ENCODE measurements around the gene RALGAPB.

Gene RALGAPB

DNA sequence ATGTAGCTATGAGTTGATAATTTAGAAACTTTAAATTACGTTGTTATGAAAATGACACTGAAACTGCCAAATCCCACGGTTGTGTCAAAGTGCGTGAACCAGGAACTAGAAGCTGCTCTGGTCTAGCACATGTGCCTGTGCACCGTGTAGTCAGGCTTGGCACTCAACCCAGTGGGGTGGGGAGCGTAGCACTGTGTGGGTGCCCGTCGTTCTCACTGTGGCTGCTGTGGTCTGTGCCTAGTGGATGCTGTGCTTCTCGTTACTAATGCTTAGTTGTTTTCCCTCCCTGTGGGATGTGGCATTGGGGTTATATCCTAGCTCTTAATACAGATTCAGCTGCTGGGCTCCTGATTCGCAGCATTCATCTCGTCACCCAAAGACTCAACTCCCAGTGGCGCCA lies 62.1 kb downstream of the RALGAPB start:
- no peak overlapping the region for H3K9ac ChIP-seq (ENCODE audit: low read depth, low read length)
- H3K4me1 ChIP-seq (ENCODE audit: insufficient read depth, low read length): no peaks in the 10 kb centered on the region
- H3K36me3 ChIP-seq (ENCODE audit: insufficient read depth, low read length): peaks cover 18% of the 10 kb centered on the region
- H3K9me3 ChIP-seq (ENCODE audit: control insufficient read depth, insufficient read depth, low read length): no peaks in the 10 kb centered on the region

DNA sequence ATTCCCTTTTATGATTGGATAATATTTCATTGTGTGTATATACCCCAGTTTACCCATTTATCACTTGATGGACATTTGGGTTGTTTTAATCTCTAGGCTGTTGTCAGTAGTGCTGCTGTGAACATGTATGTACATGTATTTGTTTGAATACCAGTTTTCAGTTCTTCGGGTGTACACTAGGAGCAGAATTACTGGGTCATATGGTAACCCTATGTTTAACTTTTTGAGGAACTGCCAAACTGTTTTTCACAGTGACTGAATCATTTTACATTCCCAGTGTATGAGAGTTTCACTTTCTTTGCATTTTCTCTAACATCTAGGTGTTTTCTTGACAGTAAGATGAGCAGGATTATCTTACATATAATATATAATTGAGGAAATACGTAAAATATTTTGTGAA lies 63.7 kb downstream of the RALGAPB start:
- Histone ChIP-seq H3K9ac (ENCODE audit: low read depth, low read length) (no peak overlapping the region), H3K9me3 (ENCODE audit: control insufficient read depth, insufficient read depth, low read length) (no peaks in the 10 kb centered on the region), H3K4me1 (ENCODE audit: insufficient read depth, low read length) (no peaks in the 10 kb centered on the region), H3K36me3 (ENCODE audit: insufficient read depth, low read length) (peaks cover 23% of the 10 kb centered on the region)

DNA sequence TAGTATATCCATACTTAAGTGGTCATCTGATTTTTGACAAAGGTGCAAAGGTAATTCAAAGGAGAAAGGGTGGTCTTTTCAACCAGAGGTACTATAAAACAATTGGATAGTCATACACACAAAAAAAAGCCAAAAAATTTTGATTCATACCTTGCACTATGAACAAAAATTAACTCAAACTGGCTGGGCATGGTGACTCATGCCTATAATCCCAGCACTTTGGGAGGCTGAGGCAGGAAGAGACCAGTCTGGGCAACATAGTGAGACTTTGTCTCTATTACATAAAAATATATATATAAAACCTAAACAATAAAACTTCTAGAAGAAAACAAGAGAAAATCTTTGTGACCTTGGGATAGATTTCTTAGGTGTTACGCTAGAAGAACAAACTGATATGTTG lies 64.5 kb downstream of the RALGAPB start:
- Histone ChIP-seq H3K36me3 (ENCODE audit: insufficient read depth, low read length) (peaks cover 30% of the 10 kb centered on the region), H3K9ac (ENCODE audit: low read depth, low read length) (no peak overlapping the region), H3K9me3 (ENCODE audit: control insufficient read depth, insufficient read depth, low read length) (no peaks in the 10 kb centered on the region), H3K4me1 (ENCODE audit: insufficient read depth, low read length) (no peaks in the 10 kb centered on the region)

DNA sequence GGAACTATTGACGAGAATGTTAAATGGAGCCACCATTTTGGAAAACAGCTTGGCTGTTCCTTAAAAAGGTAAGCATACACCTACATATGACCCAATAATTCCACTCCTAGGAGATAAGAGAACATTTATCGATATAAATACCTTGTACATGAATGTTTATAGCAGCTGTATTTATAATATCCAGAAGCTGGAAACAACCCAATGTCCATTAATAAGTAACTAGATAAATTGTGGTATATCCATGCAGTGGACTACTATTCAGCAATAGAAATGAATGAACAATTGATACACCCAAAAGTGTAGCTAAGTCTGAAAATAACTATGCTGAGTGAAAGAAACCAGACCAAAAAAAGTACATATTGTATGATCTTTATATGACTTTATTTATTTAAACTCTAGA lies 66.1 kb downstream of the RALGAPB start:
- peaks cover 36% of the 10 kb centered on the region for H3K36me3 ChIP-seq (ENCODE audit: insufficient read depth, low read length)
- no peaks in the 10 kb centered on the region for H3K4me1 ChIP-seq (ENCODE audit: insufficient read depth, low read length)
- no peak overlapping the region for H3K9ac ChIP-seq (ENCODE audit: low read depth, low read length)
- no peaks in the 10 kb centered on the region for H3K9me3 ChIP-seq (ENCODE audit: control insufficient read depth, insufficient read depth, low read length)

DNA sequence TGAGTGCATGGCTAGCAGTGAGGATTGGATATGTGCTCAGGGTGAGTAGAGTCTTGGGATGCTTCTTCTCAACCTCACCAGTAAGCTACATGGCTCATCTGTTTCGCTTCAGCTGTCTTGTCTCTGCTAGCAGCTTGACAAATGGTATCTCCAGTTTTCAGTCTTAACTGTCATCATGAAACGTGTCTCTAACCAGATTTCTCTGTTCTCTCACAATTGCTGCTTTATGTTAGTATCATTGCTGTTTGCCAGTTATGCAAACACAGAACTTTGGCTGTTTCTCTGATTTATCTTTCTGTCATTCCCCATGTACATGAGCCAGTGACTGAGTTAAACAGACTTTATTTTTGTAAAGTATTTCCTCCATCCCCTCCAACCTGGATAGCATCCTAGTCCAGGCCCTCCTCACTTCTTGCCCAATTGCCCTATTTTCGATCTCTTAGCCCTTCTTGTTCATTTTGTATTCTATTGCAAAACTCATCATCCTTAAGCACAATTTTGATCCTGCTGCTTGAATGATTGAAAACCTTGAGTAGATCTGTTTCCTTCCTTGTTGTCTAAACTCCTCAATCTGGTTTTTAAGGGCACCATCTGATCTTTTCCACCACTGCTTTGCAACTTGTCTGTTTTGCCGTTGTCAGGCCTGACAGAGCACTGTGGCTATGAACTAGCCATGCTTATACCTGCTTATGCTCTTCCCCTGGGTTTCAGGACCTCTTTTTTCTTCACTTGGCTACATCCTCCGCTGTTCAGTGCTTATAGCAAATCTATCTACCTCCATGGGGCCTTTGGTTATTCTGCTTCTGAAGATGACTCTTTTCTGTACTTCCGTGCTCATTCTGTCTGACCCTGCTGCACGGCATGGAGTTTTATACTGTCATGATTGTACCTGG lies 70.6 kb downstream of the RALGAPB start:
- no peaks in the 10 kb centered on the region for H3K4me1 ChIP-seq (ENCODE audit: insufficient read depth, low read length)
- no peak overlapping the region for H3K9ac ChIP-seq (ENCODE audit: low read depth, low read length)
- H3K36me3 ChIP-seq (ENCODE audit: insufficient read depth, low read length): peaks cover 36% of the 10 kb centered on the region
- no peaks in the 10 kb centered on the region for H3K9me3 ChIP-seq (ENCODE audit: control insufficient read depth, insufficient read depth, low read length)

DNA sequence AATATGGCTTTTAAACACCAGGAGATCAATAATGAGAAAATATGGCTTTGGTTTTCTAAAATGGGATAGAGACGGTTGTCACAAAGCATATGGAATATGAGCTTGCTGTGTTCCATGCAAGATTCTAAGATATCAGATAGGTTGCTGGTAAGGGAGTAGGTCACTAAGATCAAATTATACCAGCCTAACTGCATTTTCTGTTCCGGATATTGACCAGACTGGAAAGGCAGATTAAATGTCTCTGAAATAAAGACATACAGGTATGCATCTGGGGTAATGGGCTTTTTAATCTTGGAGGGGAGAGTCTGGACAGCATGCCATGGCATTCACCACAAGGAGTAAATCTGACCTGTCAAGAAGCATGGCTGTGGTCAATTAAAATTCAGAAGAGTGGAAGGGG lies 73.1 kb downstream of the RALGAPB start:
- Histone ChIP-seq H3K36me3 (ENCODE audit: insufficient read depth, low read length) (peaks cover 36% of the 10 kb centered on the region), H3K4me1 (ENCODE audit: insufficient read depth, low read length) (no peaks in the 10 kb centered on the region)

DNA sequence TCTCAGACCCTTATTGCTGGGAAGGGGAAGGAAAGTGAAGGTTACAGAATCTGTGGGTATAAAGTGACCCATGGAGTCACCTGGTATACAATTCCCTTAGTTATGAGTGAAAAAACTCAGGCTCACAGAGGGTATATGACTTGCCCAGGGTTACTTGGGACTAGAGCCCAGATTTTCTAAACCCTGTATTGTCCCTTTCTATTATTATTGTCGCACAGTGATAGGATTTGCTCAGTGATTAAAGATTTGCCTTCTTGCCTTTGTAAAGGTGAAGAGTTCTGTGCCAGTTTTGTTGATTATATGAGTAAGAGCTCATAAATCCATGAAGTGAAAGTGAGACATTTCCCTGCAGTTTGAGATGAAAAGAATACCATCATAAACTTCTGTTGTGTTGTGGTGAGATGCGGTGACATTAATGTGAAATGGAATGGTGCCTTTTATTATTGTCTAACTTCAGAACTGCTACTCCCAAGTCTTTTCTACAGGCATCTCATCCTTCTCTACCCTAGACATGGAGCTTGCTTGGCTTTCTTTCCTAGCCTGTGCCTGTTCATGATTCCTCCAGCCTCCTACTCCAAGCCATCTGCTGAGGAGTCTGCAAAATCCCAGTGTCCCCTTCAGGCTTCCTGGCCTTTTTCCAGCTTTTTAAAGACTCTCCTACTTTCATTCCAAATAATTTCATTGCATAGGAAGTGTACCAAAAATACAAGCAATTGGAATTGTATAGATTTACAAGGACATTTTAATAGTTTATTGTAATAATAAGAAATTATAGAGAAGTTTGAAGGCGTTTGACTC lies 74.8 kb downstream of the RALGAPB start:
- peaks cover 31% of the 10 kb centered on the region for H3K36me3 ChIP-seq (ENCODE audit: insufficient read depth, low read length)
- H3K4me1 ChIP-seq (ENCODE audit: insufficient read depth, low read length): no peaks in the 10 kb centered on the region
- no peaks in the 10 kb centered on the region for H3K9me3 ChIP-seq (ENCODE audit: control insufficient read depth, insufficient read depth, low read length)
- H3K9ac ChIP-seq (ENCODE audit: low read depth, low read length): no peak overlapping the region

More for the DNA sequence above, 73.1 kb downstream of the RALGAPB start:
- H3K9me3 ChIP-seq (ENCODE audit: control insufficient read depth, insufficient read depth, low read length): no peaks in the 10 kb centered on the region
- no peak overlapping the region for H3K9ac ChIP-seq (ENCODE audit: low read depth, low read length)

DNA sequence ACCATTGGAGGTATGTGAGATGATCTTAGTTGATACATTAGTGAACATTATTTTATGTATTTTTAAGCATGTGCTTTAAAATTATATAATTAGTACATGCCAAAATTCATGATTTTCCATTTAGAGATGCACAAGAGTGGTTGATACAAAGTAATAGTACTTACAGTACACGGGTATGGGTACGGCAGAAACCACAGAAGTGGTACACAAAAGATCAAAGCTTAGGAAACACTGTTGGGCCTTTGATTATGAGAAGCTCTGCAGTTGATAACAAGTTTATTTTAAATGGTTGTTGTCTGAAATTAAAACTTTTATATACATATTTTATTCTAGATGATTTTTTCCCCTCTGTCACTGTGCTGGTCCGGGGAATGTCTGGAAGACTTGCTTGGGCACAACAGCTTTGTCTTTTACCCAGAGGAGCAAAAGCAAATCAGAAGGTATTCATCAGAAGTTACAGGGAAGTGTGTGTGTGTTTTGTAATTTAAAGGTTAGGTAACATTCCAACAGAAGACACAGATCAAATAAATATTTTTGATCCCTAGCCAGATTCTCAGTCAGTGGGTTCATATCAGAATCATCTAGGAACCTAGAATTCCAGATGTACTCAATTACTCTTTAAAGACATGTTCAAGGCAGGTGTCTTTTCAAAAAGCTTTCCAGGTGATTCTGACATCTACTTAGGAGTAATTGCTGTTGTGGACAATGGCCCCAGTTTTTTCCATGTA lies 75.9 kb downstream of the RALGAPB start:
- no peaks in the 10 kb centered on the region for H3K9me3 ChIP-seq (ENCODE audit: control insufficient read depth, insufficient read depth, low read length)
- H3K36me3 ChIP-seq (ENCODE audit: insufficient read depth, low read length): peaks cover 29% of the 10 kb centered on the region
- no peaks in the 10 kb centered on the region; the same call in 1 of the 2 replicates for H3K4me1 ChIP-seq (ENCODE audit: insufficient read depth, low read length)
- no peak overlapping the region for H3K9ac ChIP-seq (ENCODE audit: low read depth, low read length)

DNA sequence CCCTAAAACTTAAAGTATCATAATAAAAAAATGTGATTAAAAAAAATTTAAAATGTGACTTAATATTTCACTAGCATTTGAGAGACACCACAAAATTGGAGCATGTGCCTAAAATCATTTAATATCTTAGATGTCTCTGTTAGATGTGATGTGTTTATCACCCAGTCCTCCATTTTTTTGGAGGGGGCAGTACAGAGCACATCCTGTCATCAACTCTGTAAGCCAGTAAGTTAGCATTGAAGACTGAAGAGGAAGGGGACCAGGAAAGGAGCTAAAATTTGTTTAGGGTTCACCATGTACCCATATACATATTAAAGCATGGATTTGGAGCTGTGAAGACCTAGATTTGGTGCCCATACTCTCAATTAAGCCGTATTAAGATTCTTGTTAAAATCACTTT lies 77.6 kb downstream of the RALGAPB start:
- H3K9ac ChIP-seq (ENCODE audit: low read depth, low read length): no peak overlapping the region
- H3K4me1 ChIP-seq (ENCODE audit: insufficient read depth, low read length): no peaks in the 10 kb centered on the region; the same call in 1 of the 2 replicates
- H3K9me3 ChIP-seq (ENCODE audit: control insufficient read depth, insufficient read depth, low read length): no peaks in the 10 kb centered on the region
- peaks cover 23% of the 10 kb centered on the region for H3K36me3 ChIP-seq (ENCODE audit: insufficient read depth, low read length)

DNA sequence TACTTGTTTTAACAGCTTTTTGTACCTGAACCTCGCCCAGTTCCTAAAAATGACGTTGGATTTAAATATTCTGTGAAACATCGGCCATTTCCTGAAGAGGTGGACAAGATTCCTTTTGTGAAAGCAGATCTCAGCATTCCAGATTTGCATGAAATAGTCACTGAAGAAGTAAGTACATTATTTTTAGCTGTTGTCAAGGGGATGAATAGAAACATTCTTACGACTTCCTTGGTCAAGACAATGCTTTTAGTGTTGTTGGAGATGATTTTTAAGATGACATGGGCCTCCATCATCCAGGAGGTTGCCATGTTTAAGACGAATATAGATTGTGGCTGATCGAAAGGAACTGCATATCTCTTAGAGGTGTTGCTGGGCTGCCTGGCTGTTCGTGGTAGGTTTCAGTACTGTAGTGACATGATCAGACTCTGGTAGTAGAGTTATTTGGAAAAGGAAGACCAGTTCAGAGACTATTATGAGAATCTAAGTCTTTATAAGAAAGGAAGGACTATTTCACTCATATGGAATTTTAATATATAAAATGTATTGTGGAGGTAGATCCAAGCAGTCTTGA lies 78.5 kb downstream of the RALGAPB start:
- H3K9ac ChIP-seq (ENCODE audit: low read depth, low read length): no peak overlapping the region
- H3K4me1 ChIP-seq (ENCODE audit: insufficient read depth, low read length): no peaks in the 10 kb centered on the region; the same call in 1 of the 2 replicates
- H3K9me3 ChIP-seq (ENCODE audit: control insufficient read depth, insufficient read depth, low read length): no peaks in the 10 kb centered on the region
- peaks cover 21% of the 10 kb centered on the region for H3K36me3 ChIP-seq (ENCODE audit: insufficient read depth, low read length)

DNA sequence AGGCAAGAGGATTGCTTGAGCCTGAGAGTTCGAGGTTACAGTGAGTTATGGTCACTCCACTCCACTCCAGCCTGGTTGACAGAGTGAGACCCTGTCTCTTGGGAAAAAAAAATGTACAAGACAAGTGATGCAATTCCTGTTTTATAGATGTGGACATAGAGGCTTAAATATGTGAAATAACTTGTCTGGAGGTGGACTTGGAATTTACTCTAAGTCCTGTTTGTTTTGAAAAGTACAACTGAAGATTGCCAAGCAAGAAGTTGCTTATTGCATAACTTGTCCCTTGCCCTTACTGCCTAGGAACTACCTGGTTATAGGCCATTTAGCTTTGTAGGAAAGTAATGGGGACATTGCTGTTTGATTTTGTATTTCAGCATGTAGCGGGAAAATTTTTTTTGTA lies 82.3 kb downstream of the RALGAPB start:
- no peaks in the 10 kb centered on the region for H3K9me3 ChIP-seq (ENCODE audit: control insufficient read depth, insufficient read depth, low read length)
- H3K4me1 ChIP-seq (ENCODE audit: insufficient read depth, low read length): peaks cover 8% of the 10 kb centered on the region
- no peak overlapping the region for H3K9ac ChIP-seq (ENCODE audit: low read depth, low read length)
- H3K36me3 ChIP-seq (ENCODE audit: insufficient read depth, low read length): peaks cover 13% of the 10 kb centered on the region

DNA sequence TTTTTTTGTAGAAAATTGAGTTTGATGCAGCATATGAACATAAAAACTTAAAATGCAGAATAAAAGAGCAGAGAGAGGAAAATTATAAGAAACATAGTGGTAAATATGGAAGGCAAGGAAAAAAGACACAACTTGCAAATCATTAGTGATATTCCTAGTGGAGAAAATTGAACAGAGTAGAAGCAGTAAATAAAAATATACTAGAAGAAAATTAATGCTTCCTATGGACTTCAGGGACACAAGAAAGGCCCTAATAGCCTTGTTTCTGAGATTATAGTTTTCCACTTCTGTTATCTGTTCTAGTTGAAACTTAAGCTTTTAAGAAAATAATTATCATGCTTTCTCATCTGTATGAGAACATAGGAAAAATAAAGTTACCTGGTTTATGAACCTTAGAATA lies 82.8 kb downstream of the RALGAPB start:
- H3K9me3 ChIP-seq (ENCODE audit: control insufficient read depth, insufficient read depth, low read length): no peaks in the 10 kb centered on the region
- H3K4me1 ChIP-seq (ENCODE audit: insufficient read depth, low read length): peaks cover 12% of the 10 kb centered on the region
- peaks cover 13% of the 10 kb centered on the region for H3K36me3 ChIP-seq (ENCODE audit: insufficient read depth, low read length)
- no peak overlapping the region for H3K9ac ChIP-seq (ENCODE audit: low read depth, low read length)

DNA sequence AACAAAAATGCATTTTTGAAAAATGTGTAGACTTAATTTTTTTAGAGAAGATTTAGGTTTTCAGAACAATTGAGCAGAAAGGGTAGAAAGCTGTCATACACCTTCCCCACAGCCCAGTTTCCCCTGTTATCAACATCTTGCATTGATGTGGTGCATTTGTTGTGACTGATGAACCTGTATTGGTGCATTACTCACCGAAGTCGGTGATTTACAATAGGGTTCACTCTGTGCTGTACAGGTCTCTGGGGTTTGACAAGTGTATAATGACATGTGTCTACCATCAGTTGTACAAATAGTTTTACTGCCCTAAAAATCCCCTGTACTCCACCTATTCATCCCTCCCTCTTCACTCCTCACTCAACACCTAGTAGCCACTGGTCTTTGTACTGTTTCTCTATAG lies 84.5 kb downstream of the RALGAPB start:
- no peaks in the 10 kb centered on the region for H3K9me3 ChIP-seq (ENCODE audit: control insufficient read depth, insufficient read depth, low read length)
- peaks cover 17% of the 10 kb centered on the region for H3K4me1 ChIP-seq (ENCODE audit: insufficient read depth, low read length)
- no peak overlapping the region for H3K9ac ChIP-seq (ENCODE audit: low read depth, low read length)
- 0 out of 2 replicates have a peak, but pooled peaks cover 5% of the 10 kb centered on the region for H3K36me3 ChIP-seq (ENCODE audit: insufficient read depth, low read length)
